H1 (cell line): Measurements from ENCODE around the gene KLHDC10. TPM values are rescaled to one million over a fixed set of nuclear protein-coding genes. Genes with fewer than 3 reads are reported as not detected.

Experiments used
- ATF3 ChIP-seq: IDR thresholded peaks from 2 replicates; pipeline ENCODE4 v1.6.1; 2011; ENCODE audit warnings: low read depth, mild to moderate bottlenecking, low read length; ENCODE audit not compliant: insufficient read depth
- BACH1 ChIP-seq: IDR thresholded peaks from 2 replicates; pipeline ENCODE4 v1.6.1; 2012; ENCODE audit warnings: low read length, improper control_type of control experiment
- CHD2 ChIP-seq: IDR thresholded peaks from 2 replicates; pipeline ENCODE4 v1.6.1; 2012; ENCODE audit warnings: low read length, improper control_type of control experiment
- CHD7 ChIP-seq: fragments of 300-600 bp; sonication (generic); IDR thresholded peaks from 2 replicates; pipeline ENCODE4 v1.7.1; 2012; ENCODE audit warnings: low read length, moderate library complexity, mild to moderate bottlenecking, inconsistent platforms; ENCODE audit not compliant: insufficient replicate concordance
- HDAC6 ChIP-seq: IDR thresholded peaks from one replicate; pipeline ENCODE4 v1.7.1; 2012; ENCODE audit warnings: low read depth, mild to moderate bottlenecking, inconsistent platforms, low read length, moderate library complexity
- KDM1A ChIP-seq: fragments of 200-600, 300-600 bp; sonication (generic); IDR thresholded peaks from 2 replicates; pipeline ENCODE4 v1.7.1; 2016; ENCODE audit warnings: mild to moderate bottlenecking, low read length, borderline replicate concordance
- RBBP5 ChIP-seq: IDR thresholded peaks from 2 replicates; pipeline ENCODE4 v1.7.1; 2012; ENCODE audit warnings: low read depth, mild to moderate bottlenecking, inconsistent platforms, low read length, moderate library complexity, borderline replicate concordance
- RFX5 ChIP-seq: IDR thresholded peaks from 2 replicates; pipeline ENCODE4 v1.6.1; 2011; ENCODE audit warnings: low read depth, low read length, improper control_type of control experiment, borderline replicate concordance
- SP2 ChIP-seq: IDR thresholded peaks from 2 replicates; pipeline ENCODE4 v1.6.1; 2012; ENCODE audit warnings: mild to moderate bottlenecking, low read length, inconsistent platforms
- SUZ12 ChIP-seq: fragments of 200-600 bp; sonication (generic); IDR thresholded peaks from 2 replicates; pipeline ENCODE4 v1.6.1; 2012; ENCODE audit warnings: mild to moderate bottlenecking, inconsistent platforms, low read length, moderate library complexity, mixed read lengths
- polyA plus RNA-seq, 7 experiments: library from polyadenylated mRNA; depleted of rRNA in 3 of 7; stranded (reverse) in 5 of 7; unstranded in 2 of 7; fragments of >200 nt in 5 of 7; fragments of 200-250 nt in 2 of 7; gene quantifications; 1 replicate in 5 of 7; 2 replicates in 1 of 7; 4 replicates in 1 of 7; pipeline versions ENCODE4 v1.2.1 to v1.2.3, GENCODE V29; 2011 to 2013; ENCODE audit warnings: missing spikeins in 2 of 7, mixed read lengths in 2 of 7
- total RNA-seq: library from RNA; stranded (reverse); fragmentation: NEBNext Ultra II Directional; extraction: Animal tissue kit (Norgen Biotek cat#: 25700); gene quantifications from 2 replicates; pipeline ENCODE4 v1.2.1, GENCODE V29; 2021

Gene KLHDC10
- total and polyA plus RNA-seq, 2 of the 8 experiments (the other 6 are each of a cell fraction or from before 2014, with no cell fraction given) = 6.6 to 14.5 TPM

- no peak for TF ChIP-seq CHD7
- no peak for TF ChIP-seq SP2
- peak; percentile 59; the same call in 1 of the 2 replicates for TF ChIP-seq KDM1A
- TF ChIP-seq SUZ12 = no peak
- TF ChIP-seq ATF3 = no peak
- TF ChIP-seq RBBP5 = no peak
- no peak for TF ChIP-seq BACH1
- TF ChIP-seq CHD2 = no peak
- no peak for TF ChIP-seq HDAC6
- TF ChIP-seq RFX5 = no peak
Observed at GRCh38 chr7:130063036-130063435, 7.3 kb upstream of the KLHDC10 start (continued).
